ENCODE results near the gene CDRT4. TPM values are rescaled to one million over a fixed set of nuclear protein-coding genes. Genes with fewer than 3 reads are reported as not detected.

Gene CDRT4
- total and polyA plus RNA-seq, 10 of the 15 experiments (the other 5 are each of a cell fraction or from before 2014, with no cell fraction given), result 0.11 to 1.3 (median 0.51) TPM; not detected in 3

DNA sequence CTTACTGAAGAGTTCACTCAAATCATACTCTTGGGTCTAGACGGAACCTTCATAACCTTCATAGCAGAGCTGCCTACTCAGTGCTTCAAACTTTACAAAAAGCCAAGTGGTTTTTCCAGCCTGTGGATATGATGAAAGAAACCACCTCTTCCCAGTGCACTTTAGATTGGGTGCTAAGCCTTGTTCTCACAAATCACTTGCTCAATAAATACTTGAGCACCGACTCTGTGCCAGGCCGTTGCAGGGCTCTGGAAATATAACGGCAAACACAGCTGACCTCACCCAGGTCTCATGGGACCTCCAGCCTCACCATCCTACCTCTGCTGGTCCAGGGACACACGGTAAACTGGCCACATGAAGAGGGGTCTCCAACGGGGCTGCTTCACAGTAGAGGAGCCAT lies 35.7 kb downstream of the CDRT4 start (continued):
- TF ChIP-seq, protein P1, sequence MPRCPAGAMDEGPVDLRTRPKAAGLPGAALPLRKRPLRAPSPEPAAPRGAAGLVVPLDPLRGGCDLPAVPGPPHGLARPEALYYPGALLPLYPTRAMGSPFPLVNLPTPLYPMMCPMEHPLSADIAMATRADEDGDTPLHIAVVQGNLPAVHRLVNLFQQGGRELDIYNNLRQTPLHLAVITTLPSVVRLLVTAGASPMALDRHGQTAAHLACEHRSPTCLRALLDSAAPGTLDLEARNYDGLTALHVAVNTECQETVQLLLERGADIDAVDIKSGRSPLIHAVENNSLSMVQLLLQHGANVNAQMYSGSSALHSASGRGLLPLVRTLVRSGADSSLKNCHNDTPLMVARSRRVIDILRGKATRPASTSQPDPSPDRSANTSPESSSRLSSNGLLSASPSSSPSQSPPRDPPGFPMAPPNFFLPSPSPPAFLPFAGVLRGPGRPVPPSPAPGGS (IDR thresholded peaks at IDR 0.05; ENCODE audit: borderline replicate concordance, insufficient read depth, low read depth, low read length, poor library complexity, severe bottlenecking), result no peak
- TF ChIP-seq BHLHE40 (IDR thresholded peaks at IDR 0.05; ENCODE audit: borderline replicate concordance in 1 of 2, low read depth in 2 of 2, low read length in 1 of 2) (no peak), PAX8 (IDR thresholded peaks at IDR 0.05) (no peak), NRF1 (conservative IDR thresholded peaks at IDR 0.05; ENCODE audit: low read depth, low read length) (no peak), RAD51 (IDR thresholded peaks at IDR 0.05) (no peak), CBX3 (IDR thresholded peaks at IDR 0.05; ENCODE audit: borderline replicate concordance, low read depth) (no peak)
- TF ChIP-seq, protein P2, sequence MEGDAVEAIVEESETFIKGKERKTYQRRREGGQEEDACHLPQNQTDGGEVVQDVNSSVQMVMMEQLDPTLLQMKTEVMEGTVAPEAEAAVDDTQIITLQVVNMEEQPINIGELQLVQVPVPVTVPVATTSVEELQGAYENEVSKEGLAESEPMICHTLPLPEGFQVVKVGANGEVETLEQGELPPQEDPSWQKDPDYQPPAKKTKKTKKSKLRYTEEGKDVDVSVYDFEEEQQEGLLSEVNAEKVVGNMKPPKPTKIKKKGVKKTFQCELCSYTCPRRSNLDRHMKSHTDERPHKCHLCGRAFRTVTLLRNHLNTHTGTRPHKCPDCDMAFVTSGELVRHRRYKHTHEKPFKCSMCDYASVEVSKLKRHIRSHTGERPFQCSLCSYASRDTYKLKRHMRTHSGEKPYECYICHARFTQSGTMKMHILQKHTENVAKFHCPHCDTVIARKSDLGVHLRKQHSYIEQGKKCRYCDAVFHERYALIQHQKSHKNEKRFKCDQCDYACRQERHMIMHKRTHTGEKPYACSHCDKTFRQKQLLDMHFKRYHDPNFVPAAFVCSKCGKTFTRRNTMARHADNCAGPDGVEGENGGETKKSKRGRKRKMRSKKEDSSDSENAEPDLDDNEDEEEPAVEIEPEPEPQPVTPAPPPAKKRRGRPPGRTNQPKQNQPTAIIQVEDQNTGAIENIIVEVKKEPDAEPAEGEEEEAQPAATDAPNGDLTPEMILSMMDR (IDR thresholded peaks at IDR 0.05 in 2 of 3, conservative IDR thresholded peaks at IDR 0.05 in 1 of 3; ENCODE audit: control insufficient read depth in 2 of 3, extremely low read depth in 1 of 3, insufficient read depth in 1 of 3, low read depth in 3 of 3, low read length in 3 of 3), result no peak

DNA sequence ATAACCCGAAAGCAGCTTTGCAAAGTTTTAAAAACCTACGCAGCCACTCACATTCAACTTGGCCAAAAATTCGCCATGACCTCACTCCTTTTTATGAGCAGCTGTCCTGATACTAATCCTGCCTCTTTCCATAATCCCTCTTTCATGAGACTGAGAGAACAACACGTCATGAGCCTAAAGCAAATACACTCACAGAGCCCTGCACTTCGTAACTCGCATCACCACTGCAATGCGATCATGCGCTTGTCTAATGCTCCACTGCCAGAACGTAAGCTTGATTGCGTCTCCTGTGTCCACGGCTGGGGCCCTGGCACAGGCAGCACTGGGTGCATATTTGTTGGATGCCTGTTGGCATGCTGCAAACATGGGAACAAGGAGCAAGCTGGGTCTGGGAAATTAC lies 36.2 kb downstream of the CDRT4 start:
- Histone ChIP-seq H3K4me1 (ENCODE audit: control insufficient read depth, insufficient read depth, low read length) (no peaks in the 10 kb centered on the region), H2AFZ (ENCODE audit: control insufficient read depth, low read depth, low read length) (no peak overlapping the region), H3K4me2 (ENCODE audit: control insufficient read depth, insufficient read depth) (no peak overlapping the region), H3K36me3 (ENCODE audit: control insufficient read depth in 2 of 2, insufficient read depth in 2 of 2, low read length in 1 of 2) (no peaks in the 10 kb centered on the region), H3K9ac (ENCODE audit: control insufficient read depth, insufficient read depth, low read length) (no peak overlapping the region), H4K20me1 (ENCODE audit: control insufficient read depth, insufficient read depth) (no peaks in the 10 kb centered on the region), H3K27me3 (replicated peaks in 1 of 2; ENCODE audit: control insufficient read depth in 2 of 2, insufficient read depth in 2 of 2, low read length in 1 of 2) (no peaks in the 10 kb centered on the region), H3K79me2 (ENCODE audit: control insufficient read depth, insufficient read depth, low read length) (no peaks in the 10 kb centered on the region), H3K9me3 (replicated peaks; ENCODE audit: control insufficient read depth, insufficient read depth, low read length) (no peaks in the 10 kb centered on the region), H3K4me3 (no peak overlapping the region), H3K27ac (ENCODE audit: control insufficient read depth, insufficient read depth) (no peak overlapping the region)
- ChIA-PET SMC1A (ENCODE audit: uncharacterized antibody, unreplicated experiment) (no interaction called here), CTCF (no interaction called here), POLR2A (no interaction called here), RAD21 (ENCODE audit: unreplicated experiment) (no interaction called here)
- DNase-seq (ENCODE audit: low read depth, low spot score) (no peak), FAIRE-seq (no peak), ATAC-seq (no peak)
- 45% methylated on average over 11 of the region's 11 CpGs for WGBS (ENCODE audit: insufficient coverage, insufficient replicate concordance, low lambda C conversion rate, missing lambda C conversion rate)
- in situ Hi-C loops (cut with MboI), result no loop called here
- intact Hi-C loops (cut with micrococcal nuclease; ENCODE audit: unreplicated experiment), result no loop called here
- BruUV-seq (replicated peaks), result no TSS peak
- no peak for TF ChIP-seq LARP7 (IDR thresholded peaks at IDR 0.05)
- no peak for TF ChIP-seq NFYB (IDR thresholded peaks at IDR 0.05; ENCODE audit: insufficient read depth, low read depth, low read length)
- no peak for TF ChIP-seq RFX5 (IDR thresholded peaks at IDR 0.05; ENCODE audit: low read depth, low read length)
- TF ChIP-seq NBN (IDR thresholded peaks at IDR 0.05), result no peak
- no peak for TF ChIP-seq RCOR1 (conservative IDR thresholded peaks at IDR 0.05; ENCODE audit: low read depth, low read length)
- TF ChIP-seq IKZF1 (conservative IDR thresholded peaks at IDR 0.05), result no peak
- no peak for TF ChIP-seq SMARCA5 (IDR thresholded peaks at IDR 0.05)
- no peak for TF ChIP-seq FOXK2 (IDR thresholded peaks at IDR 0.05)
- TF ChIP-seq ESRRA (IDR thresholded peaks at IDR 0.05; ENCODE audit: low read length), result no peak
- no peak for TF ChIP-seq HDGF (IDR thresholded peaks at IDR 0.05)
- TF ChIP-seq SMAD5 (IDR thresholded peaks at IDR 0.05; ENCODE audit: low read depth), result no peak
